GM19467 (cell line): ENCODE results near the gene HOXD9.

Experiments used
- ATAC-seq: cut with Tn5 transposase; IDR thresholded peaks from one replicate; pipeline ENCODE4 v1.9.1; 2021; ENCODE audit warnings: mild to moderate bottlenecking, moderate library complexity; ENCODE audit not compliant: unreplicated experiment

The HOXD9 gene

DNA sequence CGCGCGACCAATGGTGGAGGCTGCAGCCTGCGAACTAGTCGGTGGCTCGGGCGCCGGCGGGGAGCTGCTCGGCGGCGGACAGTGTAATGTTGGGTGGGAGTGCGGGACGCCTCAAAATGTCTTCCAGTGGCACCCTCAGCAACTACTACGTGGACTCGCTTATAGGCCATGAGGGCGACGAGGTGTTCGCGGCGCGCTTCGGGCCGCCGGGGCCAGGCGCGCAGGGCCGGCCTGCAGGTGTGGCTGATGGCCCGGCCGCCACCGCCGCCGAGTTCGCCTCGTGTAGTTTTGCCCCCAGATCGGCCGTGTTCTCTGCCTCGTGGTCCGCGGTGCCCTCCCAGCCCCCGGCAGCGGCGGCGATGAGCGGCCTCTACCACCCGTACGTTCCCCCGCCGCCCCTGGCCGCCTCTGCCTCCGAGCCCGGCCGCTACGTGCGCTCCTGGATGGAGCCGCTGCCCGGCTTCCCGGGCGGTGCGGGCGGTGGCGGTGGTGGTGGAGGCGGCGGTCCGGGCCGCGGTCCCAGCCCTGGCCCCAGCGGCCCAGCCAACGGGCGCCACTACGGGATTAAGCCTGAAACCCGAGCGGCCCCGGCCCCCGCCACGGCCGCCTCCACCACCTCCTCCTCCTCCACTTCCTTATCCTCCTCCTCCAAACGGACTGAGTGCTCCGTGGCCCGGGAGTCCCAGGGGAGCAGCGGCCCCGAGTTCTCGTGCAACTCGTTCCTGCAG, at the start of gene HOXD9:
Gene HOXD9 (plus strand): TSS at position 37 of the 728 bp plus-strand sequence. CDS start 50 bp downstream, at position 87.
- ATAC-seq, result no peak

DNA sequence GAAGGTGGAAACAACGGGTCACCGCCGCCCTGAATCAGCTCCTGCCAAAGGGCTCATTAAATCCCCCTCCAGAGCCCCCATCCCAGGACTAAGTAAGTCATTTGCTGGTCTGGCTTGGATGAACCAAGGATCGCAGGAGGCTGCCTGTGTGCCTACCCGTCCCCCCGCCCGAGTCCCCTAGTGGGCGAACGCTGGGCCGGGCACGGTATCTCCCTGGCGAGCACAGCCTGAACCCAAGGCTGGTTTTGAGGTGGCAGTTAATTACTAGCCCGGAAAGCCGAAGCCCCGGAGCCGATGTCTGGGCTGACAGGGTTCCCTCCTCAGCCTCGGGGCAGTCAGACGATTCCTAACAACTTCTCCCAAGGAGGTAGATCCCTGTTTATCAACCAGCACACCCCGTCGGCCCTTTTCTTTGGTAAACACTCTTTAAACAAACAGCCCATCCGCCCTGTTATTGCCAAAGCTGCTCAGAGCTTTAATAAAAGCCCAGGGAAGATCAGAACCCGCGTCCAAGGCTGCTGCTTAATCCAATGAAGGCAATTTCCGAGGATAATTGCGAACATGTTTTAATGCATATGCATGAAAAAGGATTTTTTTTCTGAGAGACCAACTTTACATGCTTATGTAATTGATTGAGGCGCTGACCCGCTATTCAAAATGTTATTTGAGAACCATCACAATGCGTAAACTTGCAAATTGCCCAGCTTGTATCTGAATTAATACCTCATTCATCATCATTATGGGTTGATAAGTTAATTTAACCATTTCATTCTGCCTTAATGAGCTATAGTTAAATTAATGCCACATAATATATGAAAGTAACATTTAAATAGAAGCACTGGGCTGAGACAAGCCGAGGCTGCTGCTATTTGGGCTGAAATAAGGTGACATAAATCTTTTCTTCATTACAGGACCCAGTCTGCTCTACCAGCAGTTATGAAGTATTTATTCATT, 49.3 kb upstream of the HOXD9 start:
- ATAC-seq, result no peak

DNA sequence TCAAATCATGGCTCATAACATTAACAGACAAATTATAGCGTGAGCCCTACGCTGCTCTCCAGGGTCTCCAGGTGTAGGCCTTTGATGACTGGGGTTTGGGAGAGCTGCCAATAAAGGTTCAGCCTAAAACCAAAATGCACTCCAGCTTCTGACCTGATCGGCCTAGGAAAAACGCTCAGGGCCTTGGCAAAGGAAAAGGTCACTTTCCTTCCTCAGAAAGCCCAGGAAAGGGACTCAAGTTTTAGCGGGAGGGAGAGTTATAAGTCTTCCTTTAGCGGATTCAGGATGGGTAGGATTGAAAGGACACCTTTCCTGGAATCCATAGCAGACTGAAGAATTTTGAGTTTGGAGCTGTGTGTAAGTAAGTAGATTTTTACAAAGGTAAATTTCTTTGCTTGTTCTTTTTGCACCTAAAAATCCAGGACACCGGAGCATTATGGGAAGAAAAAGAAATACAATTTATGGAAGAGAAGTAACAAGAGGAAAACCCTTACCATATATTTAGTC, 47.5 kb upstream of the HOXD9 start:
- ATAC-seq, result no peak

DNA sequence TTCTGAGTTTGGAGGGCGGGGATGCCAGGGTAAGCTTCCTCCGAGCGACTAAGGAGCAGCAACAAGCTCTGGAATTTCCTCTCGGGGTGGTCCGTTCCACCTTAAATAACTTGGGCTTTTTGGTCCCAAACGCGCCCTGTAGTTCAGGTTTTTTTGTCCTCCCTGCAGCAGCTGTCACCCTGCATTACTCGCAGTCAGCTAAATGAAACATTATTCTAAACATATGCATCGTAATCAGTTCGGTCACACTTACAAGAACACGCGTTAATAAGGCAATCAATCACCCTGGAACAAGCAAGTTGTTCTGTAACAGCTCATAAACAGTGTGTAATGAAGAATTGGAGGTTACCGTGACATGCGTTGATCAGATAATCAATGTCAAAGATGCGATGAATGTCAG, 47.0 kb upstream of the HOXD9 start:
- ATAC-seq, result no peak

DNA sequence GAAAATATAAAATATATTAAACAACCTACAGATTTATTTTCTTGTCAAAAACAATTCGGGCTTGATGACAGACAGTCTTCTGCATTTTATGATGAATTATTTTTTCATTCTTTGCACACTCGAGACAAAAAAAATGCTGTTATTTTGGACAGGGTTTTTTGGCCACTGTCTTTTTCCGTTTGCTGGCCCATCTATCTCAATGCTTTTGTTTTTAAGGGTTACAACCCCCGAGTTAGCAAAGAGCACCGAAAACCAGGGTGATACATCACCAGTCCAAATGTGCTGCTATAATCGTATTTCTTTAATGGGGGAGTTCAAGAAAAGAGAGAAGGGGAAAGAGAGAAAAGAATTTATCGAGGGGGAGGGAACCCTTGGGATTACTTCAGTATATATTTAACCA, 46.5 kb upstream of the HOXD9 start:
- no peak for ATAC-seq

DNA sequence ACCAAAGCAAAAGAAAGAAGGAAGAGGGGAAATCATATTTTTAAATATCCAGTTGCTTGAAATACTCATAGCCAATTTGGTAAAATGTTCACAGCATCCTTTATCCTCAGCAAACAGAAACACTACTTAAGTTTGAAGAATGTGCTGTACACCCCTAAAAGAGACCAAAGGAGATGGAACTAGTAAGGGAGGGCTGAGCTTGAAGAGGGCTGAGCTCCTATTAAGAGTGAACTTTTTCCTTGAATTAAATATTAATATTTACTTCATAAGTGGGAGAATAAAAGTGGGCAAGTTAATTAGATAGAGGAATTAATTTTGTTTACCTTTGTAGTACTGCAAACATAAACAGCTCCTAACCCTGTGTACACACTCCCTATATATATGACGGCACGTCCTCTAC, 45.7 kb upstream of the HOXD9 start:
- ATAC-seq, result no peak

DNA sequence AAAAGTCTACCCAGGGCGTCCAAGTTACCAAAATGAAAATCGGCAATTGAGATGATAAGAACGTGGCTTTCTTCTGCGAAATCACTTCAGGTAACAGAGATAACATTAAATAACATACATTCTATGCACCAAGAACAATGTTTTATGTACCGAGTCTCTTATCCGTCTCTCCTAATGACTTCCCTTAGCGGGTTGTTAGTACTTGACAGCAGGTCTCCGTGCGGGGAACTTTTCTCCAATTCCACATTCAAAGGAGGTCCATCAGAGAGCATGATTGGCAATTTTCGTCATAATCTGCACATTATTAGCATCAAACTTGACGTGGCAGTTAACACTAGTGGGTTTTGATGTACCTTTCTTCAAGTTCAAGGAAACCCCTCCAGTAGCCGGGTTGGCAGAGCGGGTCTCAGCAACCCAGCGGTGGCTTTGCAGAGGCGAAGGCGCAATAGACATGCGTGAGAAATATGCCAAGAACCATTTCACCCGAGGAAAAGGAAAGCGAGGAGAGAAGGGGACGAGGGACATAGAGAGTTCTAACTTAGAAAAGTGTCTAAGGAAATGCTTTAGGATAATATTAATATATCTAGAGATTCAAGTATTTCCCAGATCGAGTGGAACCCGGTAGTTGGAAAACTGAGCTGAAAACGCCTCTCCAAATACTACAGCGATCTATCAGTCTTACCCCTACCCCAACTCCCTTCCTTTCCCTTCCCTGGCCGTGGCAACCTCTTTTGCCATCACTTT, 43.8 kb upstream of the HOXD9 start:
- ATAC-seq, result no peak

DNA sequence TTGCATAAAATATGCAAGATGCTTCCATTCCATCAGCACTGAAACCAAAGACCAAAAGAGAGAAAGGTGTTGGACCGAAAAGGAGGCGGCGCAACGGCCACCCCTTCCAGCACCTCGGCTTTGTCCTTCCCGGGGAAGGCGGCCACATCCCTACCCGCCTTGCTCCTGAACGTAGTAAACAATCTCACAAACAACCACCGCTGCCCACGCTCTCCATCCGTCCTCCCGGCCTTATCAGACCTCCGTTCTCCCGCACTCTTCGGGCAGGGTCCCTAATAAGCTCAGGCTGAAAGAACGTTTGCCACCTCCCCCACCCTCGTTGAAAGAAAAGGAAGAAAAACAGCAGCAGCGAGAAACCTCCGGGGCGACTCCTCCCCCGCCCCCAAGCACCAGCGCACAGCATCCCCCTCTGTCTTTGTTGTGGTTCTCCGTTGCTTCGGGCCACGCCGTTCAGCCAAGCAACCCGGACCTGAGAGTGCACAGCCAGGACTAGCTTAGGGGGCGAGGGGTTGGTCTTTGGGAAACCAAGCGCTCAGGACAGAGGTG, 43.2 kb upstream of the HOXD9 start:
- ATAC-seq, result no peak

DNA sequence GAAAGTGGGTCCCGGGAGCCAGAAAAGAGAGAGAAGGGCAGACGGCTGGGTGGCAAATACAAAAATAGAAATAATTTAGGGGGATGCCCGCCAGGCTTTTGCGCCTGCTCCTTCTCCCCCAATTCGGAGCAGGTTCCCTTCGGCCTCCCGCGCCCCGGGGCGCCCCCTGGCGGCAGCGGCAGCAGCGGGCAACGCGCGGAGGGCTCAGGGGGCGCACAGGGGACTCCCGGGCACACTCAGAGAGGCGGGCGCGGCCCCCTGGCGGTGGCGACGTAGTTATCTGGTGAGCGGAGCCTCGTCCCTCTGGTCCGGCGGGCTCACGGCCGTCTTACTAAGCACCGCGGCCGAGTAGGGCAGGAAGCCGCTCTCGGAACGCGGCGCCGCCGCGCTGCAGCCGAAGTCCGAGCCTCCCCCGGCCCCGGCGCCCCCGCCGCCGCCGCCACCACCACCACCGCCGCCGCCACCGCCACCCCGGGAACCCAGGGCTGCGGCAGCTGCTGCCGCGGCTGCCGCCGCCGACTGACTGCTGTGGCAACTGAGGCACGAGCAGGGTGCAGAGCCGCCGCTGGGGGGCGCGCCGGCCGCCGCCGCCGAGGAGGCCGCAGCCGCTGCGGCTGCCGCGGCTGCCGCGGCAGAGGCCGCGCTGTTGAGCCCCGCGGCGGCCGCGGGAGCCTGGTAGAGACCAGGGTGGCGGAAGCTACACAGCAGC, 42.5 kb upstream of the HOXD9 start:
- ATAC-seq, result no peak

DNA sequence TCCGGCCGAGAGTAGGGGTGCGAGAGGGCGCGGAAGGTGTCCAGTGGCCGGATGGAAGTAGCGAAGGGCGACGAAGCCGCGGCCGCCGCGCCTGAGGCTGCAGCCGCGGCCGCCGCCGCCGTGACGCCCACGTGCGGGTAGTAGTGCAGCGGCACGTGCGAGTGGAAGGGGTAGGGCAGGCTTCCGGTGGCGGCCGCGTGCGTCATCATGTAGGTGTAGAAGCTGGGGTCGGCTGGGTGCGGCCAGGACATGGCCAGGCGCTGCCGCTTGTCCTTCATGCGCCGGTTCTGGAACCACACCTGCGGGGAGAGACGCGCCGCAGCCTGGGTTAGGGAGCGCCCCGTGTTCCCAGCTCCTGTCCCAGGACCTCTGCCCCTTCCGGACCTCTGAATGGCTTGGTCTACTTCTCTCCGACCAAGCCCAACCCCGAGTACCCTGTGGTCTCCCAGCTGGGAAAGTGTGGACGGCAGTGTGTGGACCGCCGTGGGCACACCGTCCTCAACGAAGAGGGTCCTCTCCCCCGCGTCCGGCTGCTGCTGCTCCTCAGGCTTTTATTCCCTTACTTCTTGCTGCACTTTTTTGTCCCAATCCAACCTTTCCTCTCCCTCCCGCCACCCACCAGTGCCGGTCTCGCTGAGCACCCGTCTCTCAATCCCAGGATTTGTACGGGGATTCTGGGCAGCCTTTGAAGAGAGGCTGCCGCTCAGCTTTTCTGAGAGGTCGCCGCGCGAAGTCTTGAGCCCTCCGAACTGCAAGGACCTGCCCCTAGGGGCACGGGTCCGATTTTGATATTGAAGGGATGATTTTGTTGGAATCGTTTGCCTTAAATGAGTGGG, 41.8 kb upstream of the HOXD9 start:
- no peak for ATAC-seq

DNA sequence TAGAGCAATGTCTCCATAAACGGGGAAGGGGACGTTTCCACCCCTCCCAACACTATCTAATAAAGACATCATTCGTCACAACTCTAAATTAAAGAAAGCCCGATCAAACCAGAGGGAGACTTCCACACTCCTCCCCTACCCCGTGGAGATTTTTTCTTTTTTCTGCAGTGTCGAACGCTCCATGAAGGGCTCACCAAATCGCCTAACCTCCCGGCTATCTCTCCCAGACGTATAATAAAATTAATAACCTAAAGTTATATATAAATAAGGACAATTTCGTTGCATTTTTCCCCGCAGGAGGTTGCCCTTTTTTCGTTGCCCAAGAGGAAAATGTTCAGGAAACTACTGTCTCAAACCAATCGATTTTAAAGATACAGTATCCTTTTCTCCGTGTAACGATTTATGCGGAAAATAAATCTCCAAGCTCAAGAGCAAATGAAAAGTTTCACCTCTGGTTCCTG, 41.1 kb upstream of the HOXD9 start:
- ATAC-seq, result no peak

DNA sequence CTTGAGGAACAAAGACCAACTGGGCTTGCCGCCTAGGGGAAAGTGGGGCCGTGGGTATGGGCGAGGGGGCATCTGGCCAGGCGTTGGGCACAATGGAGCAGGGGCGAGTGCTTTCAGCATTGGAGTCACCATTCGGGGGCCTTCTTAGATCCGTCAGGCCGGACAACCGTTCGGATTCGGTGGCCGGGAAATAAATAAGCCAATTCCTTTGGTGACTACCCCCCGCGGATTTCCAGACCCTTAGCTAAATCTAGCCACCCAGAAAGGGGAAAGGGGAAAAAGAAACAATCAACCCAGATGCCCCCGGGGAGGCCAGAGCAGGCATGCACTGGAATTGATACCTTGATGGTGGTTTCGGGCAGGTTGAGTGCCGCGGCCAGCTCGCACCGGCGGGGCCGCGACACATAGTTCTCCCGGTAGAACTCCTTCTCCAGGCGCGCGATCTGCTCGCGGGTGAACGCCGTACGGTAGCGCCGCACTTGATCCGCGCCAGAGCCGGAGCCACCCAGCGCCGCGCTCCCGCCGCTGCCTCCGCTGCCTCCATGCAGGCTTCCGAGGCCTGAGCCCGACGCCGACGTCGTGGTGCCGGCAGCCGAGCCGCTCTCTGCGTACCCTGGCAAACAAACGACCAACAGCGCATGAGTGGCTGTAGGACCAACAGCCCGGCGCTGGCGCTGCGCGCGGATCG, 40.5 kb upstream of the HOXD9 start:
- no peak for ATAC-seq

DNA sequence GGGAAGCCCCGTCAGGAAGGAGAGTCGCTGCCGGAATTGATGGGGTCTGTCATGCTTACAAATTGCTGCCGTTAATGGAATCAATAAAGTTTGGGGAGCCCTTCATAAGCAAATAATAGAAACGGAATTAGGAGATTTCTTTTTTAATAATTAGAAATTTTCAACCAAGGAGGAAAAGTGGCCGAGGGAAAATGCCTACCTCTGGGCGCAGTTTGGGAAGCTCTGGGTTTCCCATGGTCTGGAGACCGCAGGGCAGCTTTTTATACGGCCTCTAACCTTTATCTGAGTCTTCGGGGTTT, 40.0 kb upstream of the HOXD9 start:
- ATAC-seq, result no peak

DNA sequence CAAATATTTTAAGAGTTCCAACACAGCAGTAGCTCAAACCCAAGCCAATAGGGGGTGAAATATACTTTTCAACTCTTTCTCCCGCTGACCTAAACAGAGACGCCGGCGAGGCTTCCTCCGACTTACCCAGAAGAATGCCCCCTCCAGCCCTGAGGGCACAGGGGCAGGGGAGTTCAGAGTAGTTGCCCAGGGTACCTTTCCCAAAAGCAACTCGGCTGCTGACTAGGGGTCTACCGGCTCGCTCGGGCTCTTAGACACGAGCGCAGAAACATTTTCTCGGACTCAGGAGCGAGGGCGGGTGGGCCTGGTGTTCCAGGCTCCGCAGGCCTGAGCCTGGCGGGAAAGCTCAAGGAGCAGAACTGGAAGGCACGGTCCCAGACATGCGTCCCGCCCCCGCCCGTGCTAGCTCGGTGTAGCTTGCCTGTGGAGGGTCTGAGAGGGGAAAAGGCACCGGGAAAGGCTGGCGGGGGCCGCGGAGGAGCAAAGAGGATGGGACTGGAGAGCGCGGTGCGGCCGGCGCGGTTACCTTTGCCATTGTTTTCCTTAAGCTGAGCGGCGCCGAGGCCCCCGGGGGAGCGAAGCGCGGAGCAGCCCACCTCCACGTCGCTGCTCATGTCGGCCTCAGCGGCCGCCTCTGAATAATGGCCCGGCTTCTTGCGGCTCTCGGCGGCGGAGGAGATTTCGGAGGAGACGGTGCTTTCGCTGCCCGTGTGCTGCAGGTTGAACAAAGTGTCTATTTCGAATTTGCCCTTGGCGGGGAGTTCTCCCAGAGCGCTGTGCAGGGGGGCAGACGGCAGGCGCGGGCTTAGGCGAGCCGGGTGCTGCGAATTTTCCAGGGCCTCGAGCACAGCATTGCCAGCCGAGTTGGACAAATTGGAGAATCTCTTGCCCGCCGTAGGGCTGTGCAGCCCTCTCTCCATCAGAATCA, 39.4 kb upstream of the HOXD9 start:
- ATAC-seq, result no peak

DNA sequence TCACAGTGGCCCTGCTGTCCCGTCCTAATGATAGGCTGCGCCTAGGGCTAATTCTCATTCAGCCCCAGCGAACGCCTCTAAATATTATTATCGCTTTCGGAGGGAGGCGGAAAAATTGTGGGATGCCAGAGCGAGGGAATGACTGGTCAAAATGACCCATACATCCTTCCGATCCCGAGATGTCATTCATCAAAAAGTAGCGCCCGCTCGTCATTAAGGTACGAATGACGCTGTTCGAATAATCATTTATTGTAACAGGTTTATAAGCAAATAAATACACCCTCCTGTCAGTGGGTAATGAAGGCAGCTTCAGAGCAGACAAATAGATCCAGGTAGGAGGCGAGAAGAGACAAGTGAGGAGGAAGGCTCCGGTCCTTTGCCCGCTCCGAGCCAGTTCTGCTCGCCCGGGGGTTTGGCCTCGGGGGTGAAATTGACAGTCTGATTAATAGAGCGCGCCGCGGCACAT, 38.7 kb upstream of the HOXD9 start, which contains the start of gene EVX2:
Gene EVX2 (minus strand): TSS at position 167 of the 466 bp plus-strand sequence. CDS start 186 bp downstream, outside the sequence.
- ATAC-seq, result no peak

DNA sequence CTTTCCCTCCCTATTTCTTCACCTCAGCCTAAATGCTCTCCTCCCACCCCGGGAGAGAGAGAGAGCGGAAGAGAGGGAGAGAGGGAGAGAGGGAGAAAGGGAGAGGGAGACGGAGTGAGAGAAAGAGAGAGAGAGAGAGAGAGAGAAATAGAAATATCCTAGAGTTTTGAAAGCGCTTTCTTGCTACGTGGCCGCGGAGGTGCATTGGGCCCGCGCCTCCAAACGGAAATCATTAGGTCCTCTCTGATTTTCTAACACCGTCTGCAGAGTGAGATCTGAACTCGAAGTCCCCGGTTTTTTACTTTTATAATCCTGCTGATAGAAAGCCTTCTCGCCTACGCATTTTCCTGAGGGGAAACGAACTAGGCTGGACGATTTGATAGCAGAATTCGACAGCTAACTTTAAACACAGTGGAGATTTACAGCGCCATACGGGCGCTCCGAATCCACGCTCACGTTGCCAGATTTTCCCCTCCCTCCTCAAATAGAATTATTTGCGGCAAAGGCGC, 37.9 kb upstream of the HOXD9 start:
- ATAC-seq, result no peak

DNA sequence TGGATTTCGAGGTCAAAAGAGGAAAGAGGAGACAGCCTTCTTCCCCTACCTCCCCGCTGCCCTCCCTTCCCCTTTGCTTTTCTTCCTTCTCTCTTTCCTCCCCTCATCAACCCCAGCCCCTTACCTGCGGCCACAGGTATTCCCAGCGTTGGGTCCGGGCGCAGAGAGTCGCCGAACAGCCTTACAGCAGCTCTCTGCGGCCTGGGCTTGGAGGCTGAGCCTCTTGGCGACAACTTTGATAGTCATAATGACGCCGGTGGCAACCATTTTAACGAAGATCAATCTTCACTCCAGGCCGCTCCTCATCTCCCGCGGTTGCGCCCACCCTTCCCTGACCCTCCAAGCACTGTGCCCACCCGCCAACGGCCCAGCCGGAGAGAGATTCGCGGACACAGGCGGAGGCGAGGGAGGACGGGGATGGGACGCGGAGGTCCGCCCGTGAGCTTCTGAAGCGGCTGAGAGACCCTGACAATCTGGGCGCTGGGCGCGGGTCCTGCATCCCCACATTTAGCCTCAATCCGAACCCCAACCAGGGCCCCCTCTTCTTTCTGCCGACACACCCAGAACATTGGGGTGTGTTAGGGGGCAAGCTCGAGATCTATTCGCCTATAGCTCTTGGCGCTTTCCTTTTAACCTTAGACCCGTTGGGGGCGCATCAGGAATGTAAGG, 37.3 kb upstream of the HOXD9 start:
- ATAC-seq, result no peak
